GM18511 (cell line): Measurements from ENCODE around the gene LTF.

Experiments
- ATAC-seq: cut with Tn5 transposase; IDR thresholded peaks from one replicate; pipeline ENCODE4 v1.9.1; 2021; ENCODE audit warnings: mild to moderate bottlenecking, moderate library complexity; ENCODE audit not compliant: unreplicated experiment

LTF gene

GRCh38 chr3:46470831-46471230 is 6.1 kb upstream of the LTF start:
- no peak for ATAC-seq

GRCh38 chr3:46469680-46470357 is 5.1 kb upstream of the LTF start:
- no peak for ATAC-seq

GRCh38 chr3:46468753-46469600 is 4.3 kb upstream of the LTF start:
- ATAC-seq: no peak

- ATAC-seq: no peak
These were observed 2.9 kb upstream of the LTF start for GRCh38 chr3:46467562-46467961.

GRCh38 chr3:46466871-46467403 is 2.2 kb upstream of the LTF start:
- ATAC-seq: no peak

- ATAC-seq: no peak
These were observed 1.6 kb upstream of the LTF start for GRCh38 chr3:46466273-46466672.

GRCh38 chr3:46465196-46465520 is 453 bp upstream of the LTF start:
- ATAC-seq: no peak

- no peak for ATAC-seq
These were observed 850 bp downstream of the LTF start for GRCh38 chr3:46463868-46464241.

- no peak for ATAC-seq
These were observed 1.4 kb downstream of the LTF start for GRCh38 chr3:46463120-46463867.

GRCh38 chr3:46462511-46462910 is 2.2 kb downstream of the LTF start:
- no peak for ATAC-seq

- ATAC-seq: no peak
These were observed 2.6 kb downstream of the LTF start for GRCh38 chr3:46462111-46462510.

- no peak for ATAC-seq
These were observed 4.7 kb downstream of the LTF start for GRCh38 chr3:46460051-46460450.

GRCh38 chr3:46456118-46456517 is 8.6 kb downstream of the LTF start:
- no peak for ATAC-seq

GRCh38 chr3:46455231-46456115 is 9.2 kb downstream of the LTF start:
- no peak for ATAC-seq

- no peak for ATAC-seq
These were observed 10.1 kb downstream of the LTF start for GRCh38 chr3:46454606-46455005.

GRCh38 chr3:46454209-46454595 is 10.5 kb downstream of the LTF start:
- ATAC-seq: no peak

- no peak for ATAC-seq
These were observed 11.0 kb downstream of the LTF start for GRCh38 chr3:46453526-46454208.

- no peak for ATAC-seq
These were observed 14.8 kb downstream of the LTF start for GRCh38 chr3:46449755-46450552.

GRCh38 chr3:46448721-46449120 is 16.0 kb downstream of the LTF start:
- no peak for ATAC-seq
